ENCODE measurements around the gene ERGIC3.

Gene ERGIC3

DNA sequence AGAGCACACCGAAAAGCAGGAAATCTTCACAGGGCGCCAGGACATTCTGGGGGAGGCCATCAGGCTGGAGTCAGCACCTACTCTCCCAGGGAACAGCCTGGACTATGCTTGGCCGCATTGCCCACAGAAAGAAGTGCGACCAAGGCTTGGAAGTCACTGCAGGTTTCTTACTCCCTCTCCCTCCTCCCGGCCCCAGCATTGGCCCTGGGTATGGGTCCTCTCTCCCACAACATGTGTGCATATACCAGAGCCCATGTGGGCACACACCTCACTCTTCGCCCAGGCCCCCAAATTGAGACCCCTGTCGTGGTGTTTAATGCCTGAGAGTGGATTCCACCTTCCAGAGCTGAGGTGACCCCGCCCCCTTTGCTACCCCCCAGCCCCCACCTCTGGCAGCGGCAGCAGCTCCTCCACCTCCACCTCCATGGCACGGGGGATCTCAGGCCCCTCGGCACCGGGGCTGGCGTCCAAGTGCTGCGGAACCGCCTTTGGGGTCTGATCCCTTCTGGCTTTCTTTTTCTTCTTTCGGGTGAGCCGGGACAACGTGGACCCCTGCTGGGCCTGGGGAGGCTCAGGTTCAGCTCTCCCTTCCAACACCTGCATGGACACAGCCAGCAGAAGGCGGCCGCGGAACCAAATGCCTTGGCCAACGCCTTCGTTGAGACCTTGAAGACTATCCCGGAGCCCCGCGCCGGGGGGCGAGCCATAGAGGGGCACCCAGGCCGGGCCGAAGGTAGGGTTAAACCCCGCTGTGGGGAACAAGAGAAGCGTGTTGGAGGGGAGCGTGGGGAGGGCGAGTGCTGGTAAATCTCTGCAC is 58.5 kb downstream of the ERGIC3 start:
- DNase-seq: no peak

DNA sequence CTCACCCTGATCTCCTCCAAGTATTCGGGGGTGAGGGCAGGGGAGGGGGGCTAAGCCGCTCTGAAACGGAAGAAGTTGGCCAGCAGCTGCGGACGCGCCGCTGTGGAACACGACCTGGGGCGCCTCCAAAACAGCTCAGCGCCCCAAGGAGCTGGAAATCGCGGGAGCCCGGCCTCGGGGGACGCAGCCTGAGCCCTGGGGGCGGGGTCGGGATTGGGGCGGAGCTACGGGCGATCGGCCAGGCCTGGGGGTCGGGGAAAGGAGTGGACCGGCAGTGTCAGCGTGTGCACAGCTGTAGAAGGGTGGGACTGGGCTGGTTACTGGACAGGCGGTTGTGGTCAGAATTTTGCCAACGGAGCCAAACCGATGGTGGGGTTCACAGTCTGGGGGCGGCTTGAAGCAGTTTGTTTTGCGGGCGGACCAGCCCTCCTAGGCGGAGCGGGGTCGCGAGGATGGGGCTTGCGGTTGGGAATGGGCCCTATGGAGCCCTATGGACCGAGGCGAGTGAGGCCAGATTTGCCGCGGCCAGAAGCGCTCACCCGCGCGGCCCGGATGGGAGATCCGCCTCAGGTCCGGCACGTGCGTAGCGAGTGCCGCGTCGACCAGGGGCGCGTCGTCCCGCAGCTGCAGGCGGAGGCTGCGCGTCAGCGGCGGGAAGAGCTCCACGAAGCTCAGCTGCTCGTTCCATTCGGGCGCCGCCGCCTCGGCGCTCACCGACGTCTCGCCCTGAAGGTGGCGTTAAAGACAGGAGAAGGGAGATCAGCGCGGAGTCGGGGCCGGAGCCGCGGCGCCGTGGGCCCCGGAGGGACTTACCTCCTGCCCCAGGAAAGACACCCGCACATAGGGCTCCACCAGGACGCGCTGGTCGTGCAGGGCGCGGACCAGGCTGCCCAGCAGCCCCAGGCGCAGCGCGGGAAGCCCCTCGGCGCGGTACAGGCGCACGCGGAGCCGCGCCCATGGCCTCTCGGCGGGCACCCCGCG is 59.4 kb downstream of the ERGIC3 start:
- DNase-seq: peak; percentile 20

DNA sequence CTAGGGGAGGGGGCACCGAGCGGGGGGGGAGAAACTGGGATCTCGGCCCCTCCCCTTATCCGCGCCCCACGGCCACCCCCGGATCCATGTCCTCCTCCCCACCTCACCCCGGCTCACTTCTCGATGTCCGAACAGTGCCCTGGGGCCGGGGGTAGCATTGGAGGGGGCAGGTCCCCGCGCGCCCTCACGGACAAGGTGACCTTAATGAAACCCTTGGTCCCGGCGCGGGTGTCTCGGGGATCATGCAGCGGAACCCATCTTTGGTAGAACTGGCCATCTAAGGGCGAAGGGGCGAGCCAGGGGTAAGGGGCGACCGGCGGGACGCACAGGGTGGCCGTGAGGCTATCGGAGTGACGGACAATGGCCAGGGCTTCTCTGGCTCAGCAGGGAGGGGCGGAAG is 60.1 kb downstream of the ERGIC3 start:
- DNase-seq: no peak

DNA sequence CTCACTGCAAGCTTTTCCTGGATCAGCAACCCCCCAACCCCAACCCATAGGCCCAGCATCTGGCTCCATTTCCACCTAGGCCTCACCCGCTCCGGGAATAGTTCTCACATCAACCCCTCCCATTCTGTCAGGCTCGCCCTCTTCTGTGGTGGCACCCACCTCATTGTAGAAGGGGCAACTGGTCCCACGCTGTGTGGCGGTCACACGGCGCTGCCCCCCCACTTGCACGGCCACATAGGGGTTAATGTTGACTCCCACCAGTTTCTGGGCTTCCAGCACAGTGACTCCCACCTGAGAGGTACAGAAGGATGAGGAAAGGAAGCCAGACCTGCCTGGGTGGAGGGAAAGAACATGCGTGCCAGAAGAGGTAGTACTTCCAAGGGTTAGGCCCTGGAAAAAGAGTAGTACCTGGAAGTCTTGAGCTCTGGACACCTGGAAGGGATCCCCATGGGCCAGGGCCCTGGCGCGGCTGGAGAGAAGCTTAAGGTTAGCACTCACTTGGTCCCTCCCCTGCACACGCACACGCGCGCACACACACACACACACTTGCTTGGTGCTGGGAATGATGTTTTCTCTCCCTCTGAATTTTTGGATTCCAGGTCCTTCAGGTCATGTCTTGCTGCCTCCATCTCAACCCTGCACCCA is 61.1 kb downstream of the ERGIC3 start:
- no peak for DNase-seq

DNA sequence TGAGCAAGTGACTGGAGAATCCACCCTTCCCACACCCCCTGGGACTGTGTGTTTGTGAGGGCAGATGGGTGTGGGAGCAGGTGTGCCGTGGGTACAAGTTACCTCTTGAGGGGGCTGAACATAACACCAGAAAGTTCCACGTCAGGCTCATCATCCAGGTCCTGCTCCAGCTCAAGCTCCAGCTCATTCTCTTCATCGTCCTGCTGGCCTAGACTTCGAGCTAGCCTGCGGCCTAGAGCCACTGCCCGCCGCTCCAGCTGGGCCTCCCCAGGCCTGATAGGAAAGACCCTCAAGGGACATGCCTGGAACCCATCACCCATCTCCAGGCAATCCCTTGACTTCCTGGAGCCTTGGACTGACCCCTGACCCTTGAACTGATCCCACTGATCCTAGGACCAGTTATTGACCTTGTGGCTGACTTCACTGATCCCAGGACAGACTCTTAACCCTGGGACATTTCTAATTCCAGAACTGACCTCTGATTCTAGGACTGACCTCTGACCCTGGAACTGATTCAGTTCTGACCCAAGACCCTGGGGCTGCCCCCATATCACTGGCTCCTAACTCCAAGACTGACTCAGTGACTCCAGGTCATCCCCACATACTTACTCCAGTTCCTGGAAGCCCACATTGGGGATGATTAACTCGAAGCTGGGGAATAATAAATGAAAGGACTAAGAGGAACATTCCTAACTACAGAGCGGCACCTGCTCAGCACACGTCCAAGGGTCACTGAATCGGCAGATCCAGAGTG is 62.0 kb downstream of the ERGIC3 start:
- no peak for DNase-seq

DNA sequence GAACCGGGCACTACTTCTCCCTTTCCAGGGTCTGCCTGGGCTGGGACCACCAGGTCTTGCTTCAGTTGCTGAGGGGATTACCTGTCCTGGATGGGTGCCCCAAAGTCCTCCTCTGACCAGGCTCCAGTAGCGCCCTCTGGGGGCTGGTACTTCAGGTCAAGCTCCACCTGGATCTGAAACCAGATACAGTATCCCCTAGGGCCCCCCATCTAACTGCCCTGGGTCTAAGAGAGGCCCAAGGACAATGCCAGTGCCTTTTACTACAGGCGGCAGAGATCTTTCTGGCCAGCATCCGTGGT is 62.5 kb downstream of the ERGIC3 start:
- no peak for DNase-seq

DNA sequence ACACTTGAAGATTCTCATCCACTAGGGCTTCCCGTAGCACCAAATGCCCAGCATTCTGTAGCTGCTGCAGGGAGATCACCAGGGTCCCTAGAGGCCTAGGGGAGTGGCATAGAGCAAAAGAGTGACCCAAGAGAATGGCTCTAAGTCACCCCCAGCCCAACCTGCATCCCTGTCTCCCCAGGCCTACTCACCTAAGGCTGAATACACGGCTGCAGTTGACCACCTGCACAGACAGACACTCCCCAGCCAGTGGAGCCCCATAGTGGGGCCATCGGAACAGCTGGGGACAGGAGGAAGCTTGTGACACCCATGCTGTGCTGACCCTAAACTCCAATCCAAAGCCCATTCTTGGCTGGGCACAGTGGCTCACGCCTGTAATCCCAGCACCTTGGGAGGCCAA is 64.2 kb downstream of the ERGIC3 start:
- DNase-seq: no peak
